H4 (cell line): ENCODE results near the gene CHCHD4. TPM values are rescaled to one million over a fixed set of nuclear protein-coding genes. Genes with fewer than 3 reads are reported as not detected.

Experiments
- DNase-seq: peaks from one replicate; pipeline ENCODE4 v3.0.0-alpha.2; 2015; ENCODE audit warnings: low spot score
- total RNA-seq: library from RNA; depleted of rRNA; stranded (reverse); fragments of >200 nt; shearing (Covaris generic); gene quantifications from 2 replicates; pipeline ENCODE4 v1.2.3, GENCODE V29; 2014; rRNA removed

CHCHD4 gene
- total RNA-seq, result 32.7 and 36.3 TPM in 2 replicates

DNA sequence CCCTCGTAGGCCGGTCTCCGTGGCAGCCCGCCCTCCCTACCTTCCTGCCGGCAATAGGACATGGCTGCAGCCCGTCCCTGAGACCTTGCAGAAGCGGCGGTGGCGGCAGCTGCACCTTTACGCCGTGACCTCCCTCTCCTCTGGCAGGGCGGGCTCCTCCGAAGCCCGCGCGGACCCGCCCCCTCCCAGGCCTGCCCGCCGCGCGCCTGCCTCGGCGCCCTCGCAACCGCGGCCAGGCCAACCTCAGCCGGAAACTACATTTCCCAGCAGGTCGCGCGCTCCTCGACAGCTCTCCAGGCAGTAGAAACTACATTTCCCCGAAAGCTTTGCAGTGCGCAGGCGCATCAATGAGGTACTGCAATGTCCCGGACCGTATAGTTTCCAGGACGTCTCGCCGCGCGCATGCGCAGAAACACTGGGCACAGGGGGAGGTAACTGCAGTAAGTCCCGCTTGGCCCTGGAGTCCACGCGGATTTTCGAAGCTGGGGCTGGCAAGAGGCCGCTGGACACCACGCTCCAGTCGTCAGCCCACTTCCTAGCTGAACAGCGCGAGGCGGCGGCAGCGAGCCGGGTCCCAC, at the start of gene CHCHD4, which contains the start of gene TMEM43:
TSS of gene CHCHD4 (minus strand) at position 256 of the 578 bp plus-strand sequence. CDS start at position 62, 194 bp downstream.
TSS of gene TMEM43 (plus strand) at position 438 of the 578 bp plus-strand sequence. CDS start 142 bp downstream, outside the sequence.
- peak; percentile 99 for DNase-seq

DNA sequence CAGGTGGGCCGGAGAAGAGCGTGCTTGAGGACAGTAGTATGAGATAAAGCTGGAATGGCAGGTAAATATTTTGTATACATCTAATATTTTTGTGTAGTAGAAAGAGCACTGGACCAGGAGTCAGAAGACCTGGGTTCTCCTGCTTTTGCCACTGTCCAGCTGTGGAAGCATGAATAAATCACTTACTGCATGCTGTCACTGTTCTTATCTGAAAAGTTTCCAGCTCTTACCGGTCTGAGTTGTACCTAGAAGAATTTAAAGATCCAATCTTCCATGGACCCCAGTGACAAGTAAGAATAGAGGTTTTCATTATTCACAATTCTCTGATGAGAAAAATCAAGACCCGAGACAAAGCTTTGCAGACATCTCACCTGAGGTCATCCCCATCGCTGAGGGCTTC, 47.8 kb upstream of the CHCHD4 start:
- no peak for DNase-seq

GRCh38 chr3:14170531-14171159, 46.0 kb upstream of the CHCHD4 start:
- DNase-seq, result no peak

DNA sequence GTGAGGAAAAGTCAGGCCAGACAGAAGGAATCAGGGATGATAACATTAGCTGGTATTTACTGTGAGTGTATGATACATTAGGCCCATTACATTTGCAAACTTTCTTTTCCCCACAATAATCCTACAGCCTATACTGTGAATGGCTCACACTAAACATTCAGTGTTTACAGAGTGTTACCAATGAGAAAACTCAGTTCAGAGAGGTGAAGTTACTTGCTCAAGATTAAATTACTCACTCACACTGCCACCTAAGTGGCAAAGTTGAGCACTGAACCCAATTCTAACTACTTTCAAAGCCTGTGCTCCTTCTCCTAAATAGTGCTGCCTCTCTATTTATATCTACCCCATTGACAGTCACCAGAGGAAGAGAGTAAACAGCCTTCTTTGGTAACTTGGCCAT, 45.2 kb upstream of the CHCHD4 start:
- no peak for DNase-seq

DNA sequence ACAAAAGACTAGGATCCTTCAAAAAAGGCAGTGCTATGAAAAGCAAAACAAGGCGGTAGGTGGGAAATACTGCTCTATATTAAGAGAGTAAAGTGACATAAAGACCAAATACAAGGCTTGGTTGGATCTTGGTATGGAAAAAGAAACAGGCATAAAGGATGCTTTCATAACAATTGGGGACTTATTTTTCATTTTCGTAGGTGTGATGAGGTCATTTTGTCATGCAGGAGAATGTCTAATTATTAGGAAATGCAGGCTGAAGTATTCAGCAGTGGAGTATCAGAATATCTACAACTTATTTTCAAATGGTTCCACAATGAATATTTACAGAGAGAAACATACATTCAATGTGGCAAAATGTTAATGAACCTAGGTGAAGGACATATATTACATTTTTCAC, 44.8 kb upstream of the CHCHD4 start:
- DNase-seq, result no peak

- no peak for DNase-seq
Observed at GRCh38 chr3:14166877-14167603, 42.4 kb upstream of the CHCHD4 start.

DNA sequence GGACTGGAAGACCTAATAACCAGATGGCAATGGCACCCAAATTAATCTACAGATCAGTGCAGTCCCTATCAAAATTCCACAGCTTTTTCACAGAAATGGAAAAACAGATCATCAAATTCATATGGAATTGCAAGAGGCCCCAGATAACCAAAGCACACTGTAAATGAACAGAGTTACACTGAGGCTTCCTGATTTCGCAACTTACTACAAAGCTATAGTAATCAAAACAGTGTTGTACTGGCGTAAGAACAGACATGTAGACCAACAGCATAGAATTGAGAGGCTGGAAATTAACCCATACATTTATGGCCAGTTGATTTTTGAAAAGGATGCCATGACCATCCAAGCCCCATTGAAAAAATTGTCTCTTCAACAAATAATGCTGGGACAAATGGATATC, 37.5 kb upstream of the CHCHD4 start:
- DNase-seq, result no peak

DNA sequence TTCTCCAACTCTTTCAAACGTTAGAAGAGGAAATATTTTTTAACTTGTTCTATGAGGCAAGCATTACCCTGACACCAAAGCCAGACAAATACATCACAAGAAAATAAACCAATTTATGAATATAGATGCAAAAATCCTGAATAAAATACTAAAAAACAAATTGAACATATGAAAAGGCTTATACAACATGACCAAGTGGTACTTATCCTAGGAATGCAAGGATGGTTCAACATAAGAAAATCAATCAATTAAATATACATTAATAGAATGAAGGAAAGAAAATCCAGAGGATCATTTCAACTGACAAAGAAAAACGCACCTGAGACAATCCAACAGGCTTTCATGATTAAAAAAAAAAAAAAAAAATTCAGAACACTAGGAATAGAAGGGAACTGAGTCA, 36.6 kb upstream of the CHCHD4 start:
- DNase-seq, result no peak

DNA sequence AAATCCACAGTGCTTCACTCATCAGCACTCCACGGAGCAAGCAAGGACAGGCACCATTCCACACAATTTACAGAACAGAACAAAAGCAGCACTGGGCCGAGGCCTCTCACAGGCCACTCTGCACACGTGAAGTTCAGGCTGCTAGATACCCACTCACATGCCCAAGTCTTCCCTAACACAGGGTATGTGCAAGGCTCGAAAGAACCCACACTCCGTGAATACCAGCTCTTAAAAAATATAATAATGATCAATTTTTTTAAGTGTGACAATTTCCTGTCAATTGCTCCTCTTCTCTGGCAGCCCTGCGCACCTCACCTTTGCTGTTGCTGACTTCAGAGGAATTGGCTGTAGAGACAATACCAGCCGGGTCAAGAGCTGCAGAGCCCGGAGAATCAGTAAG, 34.8 kb upstream of the CHCHD4 start:
- no peak for DNase-seq

DNA sequence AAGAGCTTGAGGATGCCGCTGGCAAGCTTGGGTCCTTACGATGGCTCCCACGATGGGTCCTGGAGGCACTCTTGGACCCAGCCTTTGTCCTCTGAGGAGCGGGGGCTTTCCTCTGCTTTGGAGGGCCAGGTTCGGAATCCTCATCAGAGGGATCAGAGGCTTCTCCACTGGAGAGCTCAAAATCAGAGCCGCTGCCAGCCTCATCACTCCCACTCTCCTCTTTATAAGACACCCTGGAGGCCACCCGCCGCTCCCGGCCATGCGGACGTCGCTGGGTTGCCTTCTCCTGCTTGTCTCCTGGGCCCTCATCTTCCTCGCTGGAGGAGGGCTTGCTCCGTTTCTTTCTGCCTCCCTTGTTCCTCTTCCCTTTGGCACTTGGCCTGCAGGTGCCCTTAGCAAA, 33.7 kb upstream of the CHCHD4 start:
- no peak for DNase-seq

GRCh38 chr3:14157951-14158350, 33.3 kb upstream of the CHCHD4 start:
- no peak for DNase-seq

- DNase-seq, result no peak
Observed at GRCh38 chr3:14156843-14157561, 32.3 kb upstream of the CHCHD4 start.

DNA sequence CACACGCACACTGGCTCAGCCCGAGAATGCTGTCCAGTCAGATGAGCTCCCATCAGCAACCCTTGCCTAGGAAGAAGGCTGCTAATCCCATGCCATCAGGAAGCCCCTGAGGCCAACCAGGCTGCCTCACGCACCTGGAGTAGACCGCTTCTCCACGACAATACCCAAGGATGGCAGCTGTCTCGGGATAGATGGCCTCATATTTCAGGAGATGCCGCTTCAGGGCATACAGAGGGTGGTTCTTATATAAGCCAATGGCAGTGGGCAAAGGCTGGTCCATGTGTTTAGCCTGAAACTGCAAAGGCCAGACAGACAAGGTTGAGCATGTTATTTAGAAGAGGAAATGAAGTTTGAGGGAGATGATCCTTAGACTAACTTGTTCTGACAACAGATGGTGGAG, 31.5 kb upstream of the CHCHD4 start:
- no peak for DNase-seq

- DNase-seq, result no peak
Observed at GRCh38 chr3:14154895-14155440, 30.3 kb upstream of the CHCHD4 start.

DNA sequence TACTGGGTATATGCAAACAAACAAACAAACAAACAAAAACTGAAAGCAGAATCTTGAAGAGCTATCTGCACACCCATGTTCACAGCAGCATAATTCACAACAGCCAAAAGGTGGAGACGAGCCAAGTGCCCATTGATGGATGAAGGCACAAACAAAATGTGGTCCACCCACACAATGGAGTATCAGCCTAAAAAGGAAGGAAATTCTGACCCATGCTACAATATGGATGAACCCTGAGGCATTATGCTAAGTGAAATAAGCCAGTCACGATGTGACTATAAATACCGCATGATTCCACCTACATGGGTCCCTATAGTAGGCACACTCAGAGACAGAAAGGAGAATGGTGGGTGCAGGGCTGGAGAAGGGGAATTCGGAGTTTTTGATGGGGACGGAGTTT, 29.6 kb upstream of the CHCHD4 start:
- DNase-seq, result no peak

GRCh38 chr3:14153663-14154062, 29.0 kb upstream of the CHCHD4 start:
- DNase-seq, result no peak

DNA sequence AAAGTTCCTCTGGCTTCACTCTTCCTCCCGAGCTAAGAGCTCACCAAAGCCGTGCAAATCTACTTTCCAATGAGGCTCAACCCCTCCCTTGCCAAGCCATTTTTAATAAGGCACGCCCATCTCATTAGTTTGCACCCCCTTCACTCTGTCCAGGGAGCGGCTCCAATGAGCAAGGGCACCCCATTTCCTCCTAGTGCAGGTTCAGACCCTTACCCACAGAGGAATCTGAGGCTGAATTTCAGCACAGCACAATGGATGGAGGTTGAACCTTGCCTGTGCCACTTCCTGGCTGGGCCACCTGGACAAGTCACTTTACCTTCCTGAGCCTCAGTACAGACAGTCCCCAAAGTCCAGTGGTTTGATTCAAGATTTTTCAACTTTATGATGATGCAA, 28.3 kb upstream of the CHCHD4 start:
- DNase-seq, result no peak

DNA sequence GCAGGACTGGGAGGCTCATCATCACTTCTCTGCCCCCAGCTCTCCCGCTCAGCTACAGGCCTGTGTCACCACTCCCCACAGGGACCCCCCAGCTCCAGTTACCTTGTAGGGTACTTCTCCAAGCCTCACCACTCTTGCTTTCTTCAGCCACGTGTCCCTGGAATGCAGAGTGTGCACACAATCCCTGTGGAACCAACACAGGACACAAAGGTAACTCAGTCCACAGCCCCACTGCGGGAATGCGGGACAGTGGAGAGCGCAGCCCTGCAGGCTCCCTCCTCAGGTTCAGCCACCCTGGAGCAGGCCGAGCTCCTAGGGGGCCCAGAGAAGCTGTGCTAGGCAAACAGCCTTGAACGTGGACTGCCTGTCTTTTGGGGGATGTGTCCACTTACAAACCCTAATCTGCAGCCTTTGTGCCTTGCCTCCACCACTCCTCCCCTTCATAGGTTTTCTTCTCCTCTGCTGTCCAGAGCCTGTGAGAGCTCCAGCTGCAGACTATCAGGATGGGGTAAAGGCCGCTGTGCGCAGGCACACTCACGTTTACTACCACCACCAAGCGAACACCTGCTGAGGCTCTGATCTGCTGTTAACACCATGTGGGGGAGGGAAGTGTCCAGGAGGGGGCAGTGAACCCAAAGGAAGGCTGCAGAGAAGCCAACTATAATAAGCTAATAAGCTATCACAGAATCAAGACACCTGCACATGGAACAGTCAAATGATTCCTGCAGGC, 27.7 kb upstream of the CHCHD4 start:
- no peak for DNase-seq

- no peak for DNase-seq
Observed at GRCh38 chr3:14151471-14152083, 26.9 kb upstream of the CHCHD4 start.

DNA sequence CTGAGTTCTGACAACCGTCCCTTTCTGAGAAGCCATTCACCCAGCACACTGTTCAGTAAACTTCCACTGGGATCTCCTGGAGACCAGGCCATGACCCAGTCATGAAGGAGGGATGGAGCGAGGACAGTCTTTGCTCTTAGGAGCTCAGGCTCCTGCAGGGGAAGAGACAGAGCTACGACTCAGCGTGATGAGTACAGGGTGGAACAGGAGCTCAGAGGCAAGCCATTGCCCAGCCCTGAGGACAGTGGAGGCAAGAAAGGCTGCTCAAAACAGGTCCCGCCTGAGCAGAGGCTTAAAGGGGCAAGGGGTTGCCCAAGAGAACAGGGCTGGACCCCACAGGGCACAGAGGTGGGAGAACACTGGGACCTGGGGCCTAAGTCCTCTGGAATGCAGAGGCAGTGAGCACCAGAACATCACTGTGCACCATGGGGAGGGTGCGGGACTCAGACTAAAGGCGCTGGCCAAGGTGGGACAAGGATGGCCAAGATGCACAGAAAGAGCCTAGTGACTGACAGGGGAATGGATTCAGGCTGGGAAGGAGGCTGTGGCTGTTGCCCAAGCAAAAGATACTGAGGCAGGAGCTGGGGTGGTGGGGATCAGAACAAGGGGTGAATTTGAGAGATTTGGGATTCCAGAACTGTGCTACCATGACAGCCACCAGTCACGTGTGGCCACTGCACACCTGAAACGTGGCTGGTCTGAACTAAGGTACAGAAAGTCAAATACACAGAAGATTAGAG, 26.0 kb upstream of the CHCHD4 start:
- DNase-seq, result no peak
